SU-DHL-6 (cell line): ENCODE measurements around the gene MOAP1.

Source experiments
- H2AFZ ChIP-seq: fragments of 200-600 bp; sonication (generic); 2 replicates; pipeline ENCODE4 v1.6.1; 2014; ENCODE audit warnings: low read depth, mild to moderate bottlenecking, moderate library complexity, mixed read lengths, antibody characterized with exemption, low read length; ENCODE audit not compliant: severe bottlenecking
- H3F3A ChIP-seq: fragments of 200-600 bp; shearing (Covaris generic); 2 replicates; pipeline ENCODE4 v1.6.0; 2016; ENCODE audit warnings: antibody characterized with exemption, mild to moderate bottlenecking; ENCODE audit not compliant: insufficient read depth
- H3K27ac ChIP-seq: fragments of 200-600 bp; sonication (generic); 2 replicates; pipeline ENCODE4 v1.5.1; 2016; ENCODE audit warnings: low read depth, mild to moderate bottlenecking, low read length, moderate library complexity, mixed read lengths
- H3K27me3 ChIP-seq: fragments of 200-600 bp; sonication (generic), shearing (Covaris generic); 2 replicates; pipeline ENCODE4 v1.6.0; 2014; ENCODE audit warnings: mild to moderate bottlenecking, low read length
- H3K36me3 ChIP-seq: fragments of 200-600 bp; sonication (generic); 2 replicates; pipeline ENCODE4 v1.6.1; 2014; ENCODE audit warnings: mild to moderate bottlenecking, low read length, mixed read lengths
- H3K4me2 ChIP-seq: fragments of 300-600, 200-600 bp; shearing (Covaris generic), sonication (generic); 2 replicates; pipeline ENCODE4 v1.6.0; 2014; ENCODE audit warnings: low read length, low read depth, mild to moderate bottlenecking; ENCODE audit not compliant: poor library complexity, severe bottlenecking
- H3K4me3 ChIP-seq: fragments of 200-600 bp; sonication (generic); 2 replicates; pipeline ENCODE4 v1.5.1; 2014; ENCODE audit warnings: antibody characterized with exemption, low read length, mild to moderate bottlenecking, mixed read lengths; ENCODE audit not compliant: insufficient read depth, poor library complexity, severe bottlenecking
- H3K79me2 ChIP-seq: fragments of 200-600 bp; sonication (generic); 2 replicates; pipeline ENCODE4 v1.6.1; 2014; ENCODE audit warnings: mild to moderate bottlenecking, low read length, moderate library complexity; ENCODE audit not compliant: insufficient read depth
- H3K9ac ChIP-seq: fragments of 200-600 bp; sonication (generic); 2 replicates; pipeline ENCODE4 v1.7.0; 2014; ENCODE audit warnings: mild to moderate bottlenecking, low read length
- H3K9me2 ChIP-seq: fragments of 200-600 bp; sonication (generic); replicated peaks from 2 replicates; pipeline ENCODE4 v1.6.1; 2014; ENCODE audit warnings: low read length; ENCODE audit not compliant: insufficient read depth
- H3K9me3 ChIP-seq: fragments of 200-600 bp; sonication (generic); 2 replicates; pipeline ENCODE4 v1.6.1; 2014; ENCODE audit warnings: low read length, mixed read lengths; ENCODE audit not compliant: insufficient read depth
- H4K20me1 ChIP-seq: fragments of 200-600 bp; sonication (generic); 2 replicates; pipeline ENCODE4 v1.6.1; 2014; ENCODE audit warnings: low read depth, mild to moderate bottlenecking, antibody characterized with exemption, low read length, moderate library complexity, mixed read lengths
- CTCF ChIP-seq: fragments of 200-600 bp; sonication (generic); IDR thresholded peaks from one replicate; pipeline ENCODE4 v1.5.1; 2017; ENCODE audit warnings: antibody characterized with exemption, mild to moderate bottlenecking, low read length, moderate library complexity; ENCODE audit not compliant: insufficient read depth, poor library complexity, severe bottlenecking
- EZH2phosphoT487 ChIP-seq: fragments of 200-600 bp; sonication (generic), shearing (Covaris generic); conservative IDR thresholded peaks from 2 replicates; pipeline ENCODE4 v1.6.1; 2018; ENCODE audit warnings: mild to moderate bottlenecking, antibody characterized with exemption, low read length, moderate library complexity, mixed read lengths

MOAP1 gene

GRCh38 chr14:93186466-93186865, 1.8 kb upstream of the MOAP1 start:
- Histone ChIP-seq H3K9me3 (no peaks in the 10 kb centered on the region), H2AFZ (no peak overlapping the region), H3K9ac (0 out of 2 replicates have a peak overlapping the region, but pooled peaks have one; percentile 6), H4K20me1 (no peaks in the 10 kb centered on the region), H3K36me3 (peaks cover 3% of the 10 kb centered on the region; the same call in 1 of the 2 replicates), H3K79me2 (peaks cover 24% of the 10 kb centered on the region), H3K27ac (no peak overlapping the region; the same call in 1 of the 2 replicates), H3F3A (peaks cover 20% of the 10 kb centered on the region), H3K27me3 (no peaks in the 10 kb centered on the region), H3K4me2 (peak overlapping the region; percentile 76), H3K9me2 (no peaks in the 10 kb centered on the region), H3K4me3 (no peak overlapping the region)
- no peak for TF ChIP-seq EZH2phosphoT487
- TF ChIP-seq CTCF: no peak

- Histone ChIP-seq H3K9me3 (no peaks in the 10 kb centered on the region), H3K79me2 (peaks cover 24% of the 10 kb centered on the region), H3K27ac (peak overlapping the region; percentile 91), H2AFZ (peak overlapping the region; percentile 82), H4K20me1 (no peaks in the 10 kb centered on the region), H3K9ac (peak overlapping the region; percentile 97), H3K4me3 (peak overlapping the region; percentile 84), H3K9me2 (no peaks in the 10 kb centered on the region), H3K4me2 (peak overlapping the region; percentile 76), H3F3A (peaks cover 16% of the 10 kb centered on the region), H3K36me3 (peaks cover 3% of the 10 kb centered on the region; the same call in 1 of the 2 replicates), H3K27me3 (no peaks in the 10 kb centered on the region)
- no peak for TF ChIP-seq CTCF
- TF ChIP-seq EZH2phosphoT487: no peak
Observed at GRCh38 chr14:93185349-93185720, 638 bp upstream of the MOAP1 start.

- peaks cover 24% of the 10 kb centered on the region for H3K79me2 ChIP-seq
- H3K4me2 ChIP-seq: peak overlapping the region; percentile 76
- no peaks in the 10 kb centered on the region for H3K27me3 ChIP-seq
- no peaks in the 10 kb centered on the region for H3K9me3 ChIP-seq
- H3K27ac ChIP-seq: peak overlapping the region; percentile 91
- peaks cover 11% of the 10 kb centered on the region for H3F3A ChIP-seq
- H3K9ac ChIP-seq: peak overlapping the region; percentile 97
- TF ChIP-seq EZH2phosphoT487 (no peak), CTCF (no peak)
- no peaks in the 10 kb centered on the region for H4K20me1 ChIP-seq
- H3K9me2 ChIP-seq: no peaks in the 10 kb centered on the region
- no peaks in the 10 kb centered on the region for H3K36me3 ChIP-seq
- H3K4me3 ChIP-seq: peak overlapping the region; percentile 81
- H2AFZ ChIP-seq: peak overlapping the region; percentile 88
Observed at GRCh38 chr14:93183596-93184317, 940 bp downstream of the MOAP1 start.
